ENCODE measurements around the gene FAM98C.

Gene FAM98C

GRCh38 chr19:38395381-38396114 lies 7.3 kb upstream of the FAM98C start:
- ATAC-seq (ENCODE audit: low read depth), result no peak
- H3K27me3 ChIP-seq (ENCODE audit: insufficient read depth, poor library complexity, severe bottlenecking), result no peaks in the 10 kb centered on the region
- no peak overlapping the region for H3K4me3 ChIP-seq (ENCODE audit: severe bottlenecking)
- peaks cover 13% of the 10 kb centered on the region for H3K36me3 ChIP-seq (ENCODE audit: low read depth)
- no peaks in the 10 kb centered on the region for H3K4me1 ChIP-seq (ENCODE audit: insufficient read depth, poor library complexity, severe bottlenecking)
- no peaks in the 10 kb centered on the region for H3K9me3 ChIP-seq (ENCODE audit: severe bottlenecking)
- DNase-seq (ENCODE audit: low spot score), result no peak
- TF ChIP-seq CTCF (IDR thresholded peaks at IDR 0.05; ENCODE audit: poor library complexity, severe bottlenecking), result no peak
- H3K27ac ChIP-seq (ENCODE audit: poor library complexity, severe bottlenecking), result no peak overlapping the region

- Histone ChIP-seq H3K27ac (ENCODE audit: poor library complexity, severe bottlenecking) (no peak overlapping the region), H3K27me3 (ENCODE audit: insufficient read depth, poor library complexity, severe bottlenecking) (no peaks in the 10 kb centered on the region), H3K36me3 (ENCODE audit: low read depth) (no peaks in the 10 kb centered on the region), H3K9me3 (ENCODE audit: severe bottlenecking) (no peaks in the 10 kb centered on the region), H3K4me3 (ENCODE audit: severe bottlenecking) (no peak overlapping the region), H3K4me1 (ENCODE audit: insufficient read depth, poor library complexity, severe bottlenecking) (no peaks in the 10 kb centered on the region)
- no peak for TF ChIP-seq CTCF (IDR thresholded peaks at IDR 0.05; ENCODE audit: poor library complexity, severe bottlenecking)
- no peak for ATAC-seq (ENCODE audit: low read depth)
- DNase-seq (ENCODE audit: low spot score), result no peak
These were observed 3.8 kb upstream of the FAM98C start for GRCh38 chr19:38399081-38399480.

- H3K4me1 ChIP-seq (ENCODE audit: insufficient read depth, poor library complexity, severe bottlenecking), result no peaks in the 10 kb centered on the region
- no peak overlapping the region for H3K27ac ChIP-seq (ENCODE audit: poor library complexity, severe bottlenecking)
- no peak for TF ChIP-seq CTCF (IDR thresholded peaks at IDR 0.05; ENCODE audit: poor library complexity, severe bottlenecking)
- no peak overlapping the region for H3K4me3 ChIP-seq (ENCODE audit: severe bottlenecking)
- ATAC-seq (ENCODE audit: low read depth), result no peak
- H3K9me3 ChIP-seq (ENCODE audit: severe bottlenecking), result no peaks in the 10 kb centered on the region
- no peaks in the 10 kb centered on the region for H3K27me3 ChIP-seq (ENCODE audit: insufficient read depth, poor library complexity, severe bottlenecking)
- no peaks in the 10 kb centered on the region for H3K36me3 ChIP-seq (ENCODE audit: low read depth)
- no peak for DNase-seq (ENCODE audit: low spot score)
These were observed 3.4 kb upstream of the FAM98C start for GRCh38 chr19:38399537-38399936.

- no peak for DNase-seq (ENCODE audit: low spot score)
- no peak for TF ChIP-seq CTCF (IDR thresholded peaks at IDR 0.05; ENCODE audit: poor library complexity, severe bottlenecking)
- H3K36me3 ChIP-seq (ENCODE audit: low read depth), result no peaks in the 10 kb centered on the region
- H3K27me3 ChIP-seq (ENCODE audit: insufficient read depth, poor library complexity, severe bottlenecking), result no peaks in the 10 kb centered on the region
- H3K4me3 ChIP-seq (ENCODE audit: severe bottlenecking), result no peak overlapping the region
- no peaks in the 10 kb centered on the region for H3K4me1 ChIP-seq (ENCODE audit: insufficient read depth, poor library complexity, severe bottlenecking)
- ATAC-seq (ENCODE audit: low read depth), result no peak
- no peak overlapping the region for H3K27ac ChIP-seq (ENCODE audit: poor library complexity, severe bottlenecking)
- no peaks in the 10 kb centered on the region for H3K9me3 ChIP-seq (ENCODE audit: severe bottlenecking)
These were observed 2.5 kb upstream of the FAM98C start for GRCh38 chr19:38400361-38400760.

GRCh38 chr19:38401148-38401547 lies 1.7 kb upstream of the FAM98C start:
- DNase-seq (ENCODE audit: low spot score), result no peak
- TF ChIP-seq CTCF (IDR thresholded peaks at IDR 0.05; ENCODE audit: poor library complexity, severe bottlenecking), result no peak

More at GRCh38 chr19:38401148-38401547, 1.7 kb upstream of the FAM98C start:
- no peak overlapping the region for H3K27ac ChIP-seq (ENCODE audit: poor library complexity, severe bottlenecking)
- H3K4me3 ChIP-seq (ENCODE audit: severe bottlenecking), result no peak overlapping the region
- H3K9me3 ChIP-seq (ENCODE audit: severe bottlenecking), result no peaks in the 10 kb centered on the region
- H3K4me1 ChIP-seq (ENCODE audit: insufficient read depth, poor library complexity, severe bottlenecking), result no peaks in the 10 kb centered on the region
- 0 out of 2 replicates have a peak, but pooled peaks cover under 1% of the 10 kb centered on the region for H3K36me3 ChIP-seq (ENCODE audit: low read depth)
- no peaks in the 10 kb centered on the region for H3K27me3 ChIP-seq (ENCODE audit: insufficient read depth, poor library complexity, severe bottlenecking)
- no peak for ATAC-seq (ENCODE audit: low read depth)
